HS-5 (cell line): Measurements from ENCODE around the gene RCSD1.
"Not testable (repeated sequence)": the region's sequence is repeated elsewhere in the genome, so short reads cannot be mapped to it uniquely, and the experiment has no call there.

Source experiments
- DNase-seq: peaks from one replicate; pipeline ENCODE4 v3.0.0-alpha.2; 2012; ENCODE audit warnings: low read depth

Gene RCSD1

GRCh38 chr1:167716000-167716271, 85.9 kb downstream of the RCSD1 start:
- DNase-seq: no peak

DNA sequence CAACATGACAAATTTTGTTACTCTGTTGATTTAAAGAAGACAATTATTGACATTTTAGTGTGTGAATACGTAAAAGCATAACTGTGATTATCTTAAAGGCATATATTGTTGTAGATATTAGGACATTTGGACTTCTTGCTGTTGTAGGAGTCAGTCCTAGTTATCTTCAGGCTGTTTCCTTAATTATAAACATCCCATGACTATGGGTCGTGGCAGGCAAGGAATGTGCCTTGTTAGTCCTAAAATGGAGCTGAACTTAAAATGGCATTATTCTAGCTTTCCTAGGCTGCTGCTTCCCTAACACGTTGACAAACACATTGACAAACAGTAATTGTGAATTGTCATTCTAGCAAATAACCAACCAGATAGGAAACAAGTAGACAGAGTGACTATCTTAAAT, 87.3 kb downstream of the RCSD1 start:
- no peak for DNase-seq

DNA sequence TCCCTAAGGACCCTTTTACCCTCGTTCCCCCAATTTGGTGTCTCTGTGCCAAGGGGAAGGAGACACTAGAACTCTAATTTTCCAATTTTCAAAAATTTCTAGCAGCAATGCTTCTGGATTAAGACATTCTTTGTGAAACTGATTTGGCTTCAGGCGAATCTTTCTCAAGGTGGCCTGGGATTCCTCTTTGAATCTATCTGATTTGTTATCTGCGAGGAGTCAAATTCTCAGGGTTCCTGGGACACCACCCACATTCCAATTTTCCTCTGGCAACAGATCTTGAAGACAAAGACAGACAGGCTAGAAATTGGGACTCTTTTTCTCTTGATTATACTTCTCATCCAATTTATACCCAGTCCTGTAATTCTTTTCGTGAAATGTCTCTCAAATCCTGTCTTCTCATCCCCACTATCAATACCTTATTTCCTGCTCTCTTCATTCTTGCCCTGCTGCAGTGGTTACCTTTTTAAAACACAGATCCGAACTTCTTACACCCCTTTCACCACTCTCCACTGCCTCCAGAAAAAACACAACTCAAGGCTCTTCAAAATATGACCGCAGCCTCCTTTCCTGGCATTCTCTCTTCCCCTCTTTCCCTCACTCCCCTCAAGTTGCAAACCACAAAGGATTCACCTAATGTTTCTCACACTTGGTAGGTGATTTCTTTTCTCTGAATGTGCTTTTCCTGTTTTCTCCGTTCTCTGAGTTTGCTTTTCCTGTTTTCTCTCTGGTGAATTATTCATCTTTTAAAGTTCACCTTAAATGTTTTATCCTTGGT, 89.1 kb downstream of the RCSD1 start:
- no peak for DNase-seq

DNA sequence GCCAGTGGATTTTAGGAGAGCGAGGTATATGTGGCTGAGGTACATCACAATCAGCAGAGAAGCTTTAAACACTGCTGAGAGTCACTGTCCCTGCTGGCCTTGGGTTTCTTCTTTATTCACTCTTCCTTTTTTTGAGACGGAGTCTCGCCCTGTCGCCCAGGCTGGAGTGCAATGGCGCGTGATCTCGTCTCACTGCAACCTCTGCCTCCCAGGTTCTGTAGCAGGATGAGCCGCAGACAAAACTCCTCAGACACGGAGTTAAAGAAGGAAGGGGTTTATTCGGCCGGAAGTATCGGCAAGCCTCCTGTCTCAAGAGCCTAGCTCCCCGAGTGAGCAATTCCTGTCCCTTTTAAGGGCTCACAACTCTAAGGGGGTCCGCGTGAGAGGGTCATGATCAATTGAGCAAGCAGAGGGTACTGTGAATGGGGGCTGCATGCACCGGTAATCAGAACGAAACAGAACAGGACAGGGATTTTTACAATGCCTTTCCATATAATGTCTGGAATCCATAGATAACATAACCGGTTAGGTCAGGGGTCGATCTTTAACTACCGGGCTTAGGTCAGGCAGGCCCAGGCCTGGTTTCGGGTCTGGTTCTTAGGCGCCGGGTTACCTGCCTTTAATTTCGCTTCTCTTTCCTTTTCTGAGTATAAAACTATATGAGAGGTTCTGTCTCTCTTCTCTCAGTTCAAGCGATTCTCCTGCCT, 89.8 kb downstream of the RCSD1 start:
- DNase-seq: not testable (repeated sequence)

GRCh38 chr1:167720965-167721616, 91.1 kb downstream of the RCSD1 start:
- DNase-seq: peak; percentile 65

- peak; percentile 78 for DNase-seq
These were observed 91.7 kb downstream of the RCSD1 start, which contains the start of gene MPZL1 for GRCh38 chr1:167721617-167722151. MPZL1 (plus strand) TSS chr1:167721982; CDS start chr1:167722152, 170 bp downstream.

- DNase-seq: no peak
These were observed 92.3 kb downstream of the RCSD1 start for GRCh38 chr1:167722152-167722869.

- DNase-seq: no peak
These were observed 92.8 kb downstream of the RCSD1 start for GRCh38 chr1:167722870-167723251.

DNA sequence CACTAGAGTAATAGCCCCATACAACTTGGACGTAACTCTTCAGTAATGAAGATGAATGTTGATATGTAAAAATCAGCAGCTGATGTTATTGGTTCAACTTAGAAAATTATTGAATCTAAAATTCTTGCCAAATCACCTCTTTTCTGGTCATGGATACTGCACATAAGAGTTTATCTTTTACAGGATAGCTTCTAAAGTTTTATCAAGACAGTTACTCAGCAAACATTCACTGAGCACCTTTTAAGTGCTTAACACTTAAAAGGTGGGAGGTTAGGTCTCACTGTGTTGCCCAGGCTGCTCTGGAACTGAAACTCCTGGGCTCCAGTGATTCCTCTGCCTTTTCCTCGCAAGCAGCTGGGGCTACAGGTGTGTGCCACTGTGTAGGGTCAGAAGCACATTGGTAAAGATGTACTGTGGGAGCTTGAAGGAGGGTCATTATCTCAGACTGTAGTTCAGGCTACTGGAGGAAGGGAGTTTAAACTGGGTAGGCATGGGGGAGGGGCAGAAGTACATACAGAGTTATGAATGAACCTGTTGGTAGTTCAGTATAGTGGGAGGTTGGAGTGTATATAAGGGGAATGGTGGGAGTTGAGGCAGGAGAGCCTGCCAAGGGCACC, 93.8 kb downstream of the RCSD1 start:
- DNase-seq: no peak

GRCh38 chr1:167726008-167726407, 96.0 kb downstream of the RCSD1 start:
- no peak for DNase-seq

GRCh38 chr1:167728818-167729410, 98.9 kb downstream of the RCSD1 start:
- DNase-seq: no peak

DNA sequence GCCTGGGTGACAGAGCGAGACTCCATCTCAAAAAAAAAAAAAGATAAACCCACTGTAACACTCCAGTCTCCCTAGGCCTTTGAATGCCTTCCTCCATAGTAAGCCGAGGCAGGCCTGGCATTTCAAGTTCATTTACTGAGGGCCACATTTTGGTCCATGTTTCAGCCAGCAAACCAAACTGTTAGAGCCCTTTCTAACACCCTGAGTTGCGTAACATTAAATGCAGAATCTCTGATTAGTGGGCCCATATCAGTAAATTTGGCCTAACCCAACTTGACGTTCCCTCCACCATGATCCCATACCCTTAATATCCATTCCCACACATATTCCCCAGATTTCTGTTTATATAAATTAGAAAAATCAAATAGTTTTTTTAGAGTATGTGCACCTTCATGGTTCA, 104.2 kb downstream of the RCSD1 start:
- DNase-seq: no peak

- no peak for DNase-seq
These were observed 104.8 kb downstream of the RCSD1 start for GRCh38 chr1:167734841-167735240.

DNA sequence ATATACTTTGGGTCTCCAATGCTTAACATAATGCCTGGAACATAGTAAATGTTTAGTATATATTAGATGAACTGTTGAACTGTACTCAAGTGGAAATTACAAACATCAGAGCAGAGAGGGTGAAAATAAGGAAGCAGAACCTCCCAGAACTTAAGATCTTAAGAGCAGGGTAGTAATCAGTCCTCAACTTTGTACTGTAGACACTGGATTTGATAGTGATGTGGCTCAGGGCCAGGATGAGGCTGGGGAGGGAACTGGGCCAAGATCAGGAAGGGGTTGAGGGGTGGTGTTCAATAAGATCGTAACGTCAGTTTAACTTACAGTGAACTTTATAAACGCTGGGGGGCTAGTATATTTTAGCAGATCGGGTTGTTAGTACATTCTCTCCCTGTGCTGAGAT, 107.1 kb downstream of the RCSD1 start:
- no peak for DNase-seq

GRCh38 chr1:167738158-167738557, 108.1 kb downstream of the RCSD1 start:
- no peak for DNase-seq

DNA sequence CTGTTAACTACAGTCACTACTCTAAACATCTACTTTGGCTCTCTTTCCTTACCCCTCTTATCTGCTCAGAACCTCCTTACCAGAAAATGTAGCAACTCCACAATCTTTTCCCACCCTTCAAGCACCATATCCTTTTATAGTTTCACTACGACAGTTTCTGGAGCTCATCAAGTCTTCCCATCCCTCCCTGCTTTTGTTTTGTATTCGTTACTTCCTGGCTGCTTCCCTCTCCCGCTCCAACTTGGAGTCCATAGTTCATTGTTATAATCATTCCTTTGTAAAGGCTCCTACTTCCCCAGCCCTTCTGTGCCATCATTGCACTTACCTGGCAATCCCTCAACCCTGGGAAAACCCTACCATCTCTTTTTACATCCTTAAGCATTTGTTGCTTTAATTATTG, 109.7 kb downstream of the RCSD1 start:
- no peak for DNase-seq

DNA sequence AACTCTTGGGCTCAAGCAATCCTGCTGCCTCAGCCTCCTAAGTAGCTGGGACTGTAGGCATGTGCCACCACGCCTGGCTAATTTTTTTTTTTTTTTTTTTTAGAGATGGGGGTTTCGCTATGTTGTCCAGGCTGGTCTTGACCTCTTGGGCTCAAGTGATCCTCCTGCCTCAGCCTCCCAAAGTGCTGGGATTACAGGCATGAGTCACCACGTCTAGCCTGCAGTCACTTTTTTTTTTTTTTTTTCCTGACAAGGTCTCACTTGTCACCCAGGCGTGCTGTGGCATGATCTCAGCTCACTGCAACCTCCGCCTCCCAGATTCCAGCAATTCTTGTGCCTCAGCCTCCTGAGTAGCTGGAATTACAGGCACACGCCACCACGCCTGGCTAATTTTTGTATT, 111.1 kb downstream of the RCSD1 start:
- DNase-seq: not testable (repeated sequence)

DNA sequence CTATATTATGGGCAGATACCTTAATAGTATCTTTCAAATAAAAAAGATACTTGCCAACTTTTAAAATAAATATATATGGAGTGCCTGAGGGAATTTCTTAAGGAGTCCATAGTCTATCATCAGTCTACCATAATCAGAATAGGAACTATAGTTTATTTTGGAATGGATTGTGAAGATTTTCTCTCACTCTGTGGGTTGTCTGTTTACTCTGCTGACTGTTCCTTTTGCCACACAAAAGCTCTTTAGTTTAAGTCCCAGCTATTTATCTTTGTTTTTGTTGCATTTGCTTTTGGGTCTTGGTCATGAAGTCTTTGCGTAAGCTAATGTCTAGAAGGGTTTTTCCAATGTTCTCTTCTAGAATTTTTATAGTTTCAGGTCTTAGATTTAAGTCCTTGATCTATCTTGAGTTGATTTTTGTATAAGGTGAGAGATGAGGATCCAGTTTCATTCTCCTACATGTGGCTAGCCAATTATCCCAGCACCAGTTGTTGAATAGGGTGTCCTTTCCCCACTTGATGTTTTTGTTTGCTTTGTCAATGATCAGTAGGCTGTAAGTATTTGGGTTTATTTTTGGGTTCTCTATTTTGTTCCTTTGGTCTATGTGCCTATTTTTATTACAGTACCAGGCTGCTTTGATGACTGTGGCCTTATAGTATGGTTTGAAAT, 112.5 kb downstream of the RCSD1 start:
- not testable (repeated sequence) for DNase-seq

GRCh38 chr1:167744901-167745300, 114.9 kb downstream of the RCSD1 start:
- DNase-seq: no peak

DNA sequence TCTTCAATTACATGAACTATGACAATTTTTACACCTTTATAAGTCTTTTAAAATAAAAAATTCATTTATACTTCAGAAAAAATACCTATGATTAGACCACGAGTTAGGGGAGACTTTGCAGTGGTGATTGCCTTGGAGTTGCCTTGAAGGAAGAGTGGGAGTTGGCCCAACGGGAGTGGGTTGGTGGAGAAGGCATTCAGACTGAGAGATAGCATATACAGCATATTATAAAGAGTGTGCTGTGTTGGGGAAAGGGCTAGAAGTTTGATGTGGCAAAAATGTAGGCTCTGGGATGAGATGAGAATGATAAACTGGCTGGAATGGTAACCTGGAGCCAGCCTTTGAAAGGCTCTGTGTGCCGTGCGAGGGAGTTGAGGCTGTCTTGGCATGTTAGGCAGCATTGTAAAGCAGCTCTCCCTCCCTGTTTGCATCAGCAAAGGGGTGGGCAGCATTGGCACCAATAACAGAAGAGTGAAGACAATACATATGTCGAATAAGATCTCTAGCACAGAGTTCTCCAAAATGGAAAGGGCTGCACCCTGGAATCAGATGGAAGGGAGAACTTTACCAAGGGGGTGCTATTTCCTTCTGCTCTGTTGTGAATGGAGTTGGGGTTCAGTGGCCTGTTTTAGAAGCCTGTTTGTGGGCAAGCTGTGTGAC, 116.1 kb downstream of the RCSD1 start:
- no peak for DNase-seq
